Measurements from ENCODE around the gene XPO4. TPM values are rescaled to one million over a fixed set of nuclear protein-coding genes. Genes with fewer than 3 reads are reported as not detected.

The XPO4 gene
- total and polyA plus RNA-seq, 2 of the 13 experiments (the other 11 are each of a cell fraction or from before 2014, with no cell fraction given), result 8.4 to 24.8 TPM

GRCh38 chr13:20902438-20903163, at the start of gene XPO4 (continued):
- TF ChIP-seq ZBTB25 (CRISPR knock-in tag; IDR thresholded peaks at IDR 0.05) (no peak), TAF15 (IDR thresholded peaks at IDR 0.05; ENCODE audit: low read depth, low read length, poor library complexity, severe bottlenecking) (peak; percentile 28), POGZ (CRISPR knock-in tag; IDR thresholded peaks at IDR 0.05) (0 out of 2 replicates have a peak, but pooled peaks have one; percentile 23), ZNF75D (CRISPR knock-in tag; IDR thresholded peaks at IDR 0.05; ENCODE audit: borderline replicate concordance) (no peak), ZNF230 (CRISPR knock-in tag; IDR thresholded peaks at IDR 0.05) (peak; percentile 78; the same call in 1 of the 2 replicates), FOXA3 (CRISPR knock-in tag; IDR thresholded peaks at IDR 0.05) (no peak), ZNF3 (CRISPR knock-in tag; IDR thresholded peaks at IDR 0.05) (no peak), PCBP1 (IDR thresholded peaks at IDR 0.05; ENCODE audit: borderline replicate concordance, low read depth, low read length) (no peak), ZNF20 (CRISPR knock-in tag; IDR thresholded peaks at IDR 0.05) (no peak), PPARG (CRISPR knock-in tag; conservative IDR thresholded peaks at IDR 0.05) (no peak), BHLHE40 (IDR thresholded peaks at IDR 0.05; ENCODE audit: low read length) (no peak), NFATC3 (CRISPR knock-in tag; IDR thresholded peaks at IDR 0.05) (no peak), NFKBIZ (CRISPR knock-in tag; IDR thresholded peaks at IDR 0.05) (no peak), CHD2 (IDR thresholded peaks at IDR 0.05; ENCODE audit: low read depth, low read length) (no peak)
- TF ChIP-seq, protein P1, sequence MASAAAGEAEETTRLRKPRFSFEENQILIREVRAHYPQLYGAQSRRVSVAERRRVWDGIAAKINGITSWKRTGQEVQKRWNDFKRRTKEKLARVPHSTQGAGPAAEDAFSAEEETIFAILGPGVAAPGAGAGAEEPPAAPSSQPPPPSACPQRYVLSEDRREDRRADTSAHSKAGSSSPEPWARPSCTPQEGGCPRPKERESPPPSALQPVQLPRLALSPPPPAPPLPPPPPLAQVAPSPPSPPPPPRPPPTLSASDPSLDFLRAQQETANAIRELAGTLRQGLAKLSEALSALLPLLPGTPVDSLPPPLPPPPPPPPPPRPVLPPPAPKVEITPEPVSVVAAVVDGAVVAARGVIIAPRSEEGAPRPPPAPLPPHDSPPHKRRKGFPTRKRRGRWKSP (CRISPR knock-in tag; IDR thresholded peaks at IDR 0.05), result no peak
- TF ChIP-seq, protein P2, sequence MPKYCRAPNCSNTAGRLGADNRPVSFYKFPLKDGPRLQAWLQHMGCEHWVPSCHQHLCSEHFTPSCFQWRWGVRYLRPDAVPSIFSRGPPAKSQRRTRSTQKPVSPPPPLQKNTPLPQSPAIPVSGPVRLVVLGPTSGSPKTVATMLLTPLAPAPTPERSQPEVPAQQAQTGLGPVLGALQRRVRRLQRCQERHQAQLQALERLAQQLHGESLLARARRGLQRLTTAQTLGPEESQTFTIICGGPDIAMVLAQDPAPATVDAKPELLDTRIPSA (CRISPR knock-in tag; IDR thresholded peaks at IDR 0.05; ENCODE audit: borderline replicate concordance), result no peak
- TF ChIP-seq, protein P3, sequence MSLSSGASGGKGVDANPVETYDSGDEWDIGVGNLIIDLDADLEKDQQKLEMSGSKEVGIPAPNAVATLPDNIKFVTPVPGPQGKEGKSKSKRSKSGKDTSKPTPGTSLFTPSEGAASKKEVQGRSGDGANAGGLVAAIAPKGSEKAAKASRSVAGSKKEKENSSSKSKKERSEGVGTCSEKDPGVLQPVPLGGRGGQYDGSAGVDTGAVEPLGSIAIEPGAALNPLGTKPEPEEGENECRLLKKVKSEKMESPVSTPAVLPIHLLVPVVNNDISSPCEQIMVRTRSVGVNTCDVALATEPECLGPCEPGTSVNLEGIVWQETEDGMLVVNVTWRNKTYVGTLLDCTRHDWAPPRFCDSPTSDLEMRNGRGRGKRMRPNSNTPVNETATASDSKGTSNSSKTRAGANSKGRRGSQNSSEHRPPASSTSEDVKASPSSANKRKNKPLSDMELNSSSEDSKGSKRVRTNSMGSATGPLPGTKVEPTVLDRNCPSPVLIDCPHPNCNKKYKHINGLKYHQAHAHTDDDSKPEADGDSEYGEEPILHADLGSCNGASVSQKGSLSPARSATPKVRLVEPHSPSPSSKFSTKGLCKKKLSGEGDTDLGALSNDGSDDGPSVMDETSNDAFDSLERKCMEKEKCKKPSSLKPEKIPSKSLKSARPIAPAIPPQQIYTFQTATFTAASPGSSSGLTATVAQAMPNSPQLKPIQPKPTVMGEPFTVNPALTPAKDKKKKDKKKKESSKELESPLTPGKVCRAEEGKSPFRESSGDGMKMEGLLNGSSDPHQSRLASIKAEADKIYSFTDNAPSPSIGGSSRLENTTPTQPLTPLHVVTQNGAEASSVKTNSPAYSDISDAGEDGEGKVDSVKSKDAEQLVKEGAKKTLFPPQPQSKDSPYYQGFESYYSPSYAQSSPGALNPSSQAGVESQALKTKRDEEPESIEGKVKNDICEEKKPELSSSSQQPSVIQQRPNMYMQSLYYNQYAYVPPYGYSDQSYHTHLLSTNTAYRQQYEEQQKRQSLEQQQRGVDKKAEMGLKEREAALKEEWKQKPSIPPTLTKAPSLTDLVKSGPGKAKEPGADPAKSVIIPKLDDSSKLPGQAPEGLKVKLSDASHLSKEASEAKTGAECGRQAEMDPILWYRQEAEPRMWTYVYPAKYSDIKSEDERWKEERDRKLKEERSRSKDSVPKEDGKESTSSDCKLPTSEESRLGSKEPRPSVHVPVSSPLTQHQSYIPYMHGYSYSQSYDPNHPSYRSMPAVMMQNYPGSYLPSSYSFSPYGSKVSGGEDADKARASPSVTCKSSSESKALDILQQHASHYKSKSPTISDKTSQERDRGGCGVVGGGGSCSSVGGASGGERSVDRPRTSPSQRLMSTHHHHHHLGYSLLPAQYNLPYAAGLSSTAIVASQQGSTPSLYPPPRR (CRISPR knock-in tag; IDR thresholded peaks at IDR 0.05; ENCODE audit: borderline replicate concordance), result no peak
- TF ChIP-seq, protein P4, sequence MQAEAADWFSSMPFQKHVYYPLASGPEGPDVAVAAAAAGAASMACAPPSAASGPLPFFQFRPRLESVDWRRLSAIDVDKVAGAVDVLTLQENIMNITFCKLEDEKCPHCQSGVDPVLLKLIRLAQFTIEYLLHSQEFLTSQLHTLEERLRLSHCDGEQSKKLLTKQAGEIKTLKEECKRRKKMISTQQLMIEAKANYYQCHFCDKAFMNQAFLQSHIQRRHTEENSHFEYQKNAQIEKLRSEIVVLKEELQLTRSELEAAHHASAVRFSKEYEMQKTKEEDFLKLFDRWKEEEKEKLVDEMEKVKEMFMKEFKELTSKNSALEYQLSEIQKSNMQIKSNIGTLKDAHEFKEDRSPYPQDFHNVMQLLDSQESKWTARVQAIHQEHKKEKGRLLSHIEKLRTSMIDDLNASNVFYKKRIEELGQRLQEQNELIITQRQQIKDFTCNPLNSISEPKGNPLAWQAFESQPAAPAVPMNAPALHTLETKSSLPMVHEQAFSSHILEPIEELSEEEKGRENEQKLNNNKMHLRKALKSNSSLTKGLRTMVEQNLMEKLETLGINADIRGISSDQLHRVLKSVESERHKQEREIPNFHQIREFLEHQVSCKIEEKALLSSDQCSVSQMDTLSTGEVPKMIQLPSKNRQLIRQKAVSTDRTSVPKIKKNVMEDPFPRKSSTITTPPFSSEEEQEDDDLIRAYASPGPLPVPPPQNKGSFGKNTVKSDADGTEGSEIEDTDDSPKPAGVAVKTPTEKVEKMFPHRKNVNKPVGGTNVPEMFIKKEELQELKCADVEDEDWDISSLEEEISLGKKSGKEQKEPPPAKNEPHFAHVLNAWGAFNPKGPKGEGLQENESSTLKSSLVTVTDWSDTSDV (CRISPR knock-in tag; IDR thresholded peaks at IDR 0.05), result 0 out of 2 replicates have a peak, but pooled peaks have one; percentile 60
- TF ChIP-seq, protein P5, sequence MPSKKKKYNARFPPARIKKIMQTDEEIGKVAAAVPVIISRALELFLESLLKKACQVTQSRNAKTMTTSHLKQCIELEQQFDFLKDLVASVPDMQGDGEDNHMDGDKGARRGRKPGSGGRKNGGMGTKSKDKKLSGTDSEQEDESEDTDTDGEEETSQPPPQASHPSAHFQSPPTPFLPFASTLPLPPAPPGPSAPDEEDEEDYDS (CRISPR knock-in tag; IDR thresholded peaks at IDR 0.05), result peak; percentile 39

Data from HepG2 (cell line).